Sciatic nerve (tissue), 2 donors: ENCODE results near the gene ITGB3BP. TPM values are rescaled to one million over a fixed set of nuclear protein-coding genes. Genes with fewer than 3 reads are reported as not detected.
"Not testable (repeated sequence)": the region's sequence is repeated elsewhere in the genome, so short reads cannot be mapped to it uniquely, and the experiment has no call there.

Experiments
- ATAC-seq: fragments of 200-7000 bp; cut with Tn5 transposase; one replicate; pipeline ENCODE4 v1.9.1; 2020; ENCODE audit warnings: mild to moderate bottlenecking, moderate library complexity
- DNase-seq: peaks from one replicate; pipeline ENCODE4 v3.0.0-alpha.2; 2020; ENCODE audit warnings: low spot score
- intact Hi-C: fragments of 100-400 bp; cut with DNase I; formaldehyde crosslinking; loops from one replicate; pipeline ENCODE4 v1.14.2; 2022
- total RNA-seq: library from RNA; stranded (reverse); fragmentation: NEBNext Ultra II Directional; extraction: Animal tissue kit (Norgen Biotek cat#: 25700); gene quantifications from one replicate; pipeline ENCODE4 v1.2.1, GENCODE V29; 2021
- donor health status: DM: no; HTN: no; CAD: no.
- donor health status: DM: no; HTN: no; CAD: no.

The ITGB3BP gene
- total RNA-seq, 1 donor from 2014 or later, result 30.2 TPM

- ATAC-seq, result peak; percentile 24
- intact Hi-C loops, result loop anchor here (10.0 kb wide), 1 partner anchor 597 kb away; no protein-coding TSS in a partner anchor
- DNase-seq, result no peak
These were observed 80.9 kb downstream of the ITGB3BP start for GRCh38 chr1:63442141-63442475.

DNA sequence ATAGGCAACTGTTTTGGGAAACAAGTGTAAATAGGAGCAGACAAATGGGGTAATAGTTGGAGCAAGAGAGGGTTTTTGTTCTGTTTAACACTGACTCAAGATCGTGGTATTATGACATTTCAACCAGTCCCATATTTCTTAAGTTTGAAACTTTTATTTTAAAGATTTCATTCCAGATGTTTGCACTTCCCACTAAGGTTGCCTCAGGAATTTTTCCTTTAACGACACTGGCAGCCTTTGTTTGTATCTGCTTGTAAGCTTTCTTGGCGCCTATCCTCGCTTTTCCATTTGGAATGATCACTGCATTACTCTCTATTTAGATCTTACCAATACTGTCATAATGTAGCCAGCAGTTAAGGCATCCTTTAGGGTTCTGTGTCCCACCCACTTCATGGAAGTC is 87.9 kb downstream of the ITGB3BP start:
- intact Hi-C loops, result no loop called here
- ATAC-seq (no peak), DNase-seq (no peak)

DNA sequence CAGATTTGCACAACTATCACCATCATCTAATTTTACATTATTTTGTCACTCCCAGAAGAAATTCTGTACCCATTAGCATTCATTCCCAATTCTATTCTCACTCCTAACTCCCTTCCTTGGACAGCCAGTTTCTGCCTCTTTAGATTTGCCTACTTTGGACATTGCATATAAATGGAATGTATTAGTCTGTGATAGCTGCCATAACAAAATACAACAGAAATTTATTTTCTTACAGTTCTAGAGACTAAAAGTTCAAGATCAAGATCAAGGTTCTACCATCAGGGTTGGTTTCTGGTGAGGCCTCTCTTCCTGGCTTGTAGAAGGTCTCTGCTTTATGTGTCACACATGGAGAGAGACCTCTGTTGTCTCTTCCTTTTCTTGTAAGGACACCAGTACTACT is 93.7 kb downstream of the ITGB3BP start:
- intact Hi-C loops, result no loop called here
- no peak for DNase-seq

GRCh38 chr1:63428815-63429214 is 94.2 kb downstream of the ITGB3BP start:
- no peak for ATAC-seq
- DNase-seq, result no peak
- intact Hi-C loops, result no loop called here

More for the DNA sequence above, 93.7 kb downstream of the ITGB3BP start:
- ATAC-seq, result no peak

- DNase-seq (no peak), ATAC-seq (no peak)
- intact Hi-C loops, result no loop called here
These were observed 99.4 kb downstream of the ITGB3BP start for GRCh38 chr1:63423649-63424048.

DNA sequence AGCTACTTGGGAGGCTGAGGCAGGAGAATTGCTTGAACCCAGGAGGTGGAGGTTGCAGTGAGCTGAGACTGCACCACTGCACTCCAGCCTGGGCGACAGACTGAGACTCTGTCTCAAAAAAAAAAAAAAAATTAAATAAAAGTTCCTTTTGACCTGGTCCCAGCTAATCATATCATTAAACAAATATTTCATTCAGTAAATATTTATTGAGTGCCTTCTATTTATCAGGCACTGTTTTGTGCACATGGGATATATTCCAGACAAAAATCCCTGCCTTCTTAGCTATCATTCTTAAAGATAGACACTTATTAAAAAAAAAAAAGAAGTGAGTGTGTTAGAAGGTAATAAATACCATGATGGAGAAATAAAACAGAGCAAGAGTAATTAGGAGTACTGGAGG is 102.3 kb downstream of the ITGB3BP start:
- intact Hi-C loops, ATAC-seq, DNase-seq: not testable (repeated sequence)

DNA sequence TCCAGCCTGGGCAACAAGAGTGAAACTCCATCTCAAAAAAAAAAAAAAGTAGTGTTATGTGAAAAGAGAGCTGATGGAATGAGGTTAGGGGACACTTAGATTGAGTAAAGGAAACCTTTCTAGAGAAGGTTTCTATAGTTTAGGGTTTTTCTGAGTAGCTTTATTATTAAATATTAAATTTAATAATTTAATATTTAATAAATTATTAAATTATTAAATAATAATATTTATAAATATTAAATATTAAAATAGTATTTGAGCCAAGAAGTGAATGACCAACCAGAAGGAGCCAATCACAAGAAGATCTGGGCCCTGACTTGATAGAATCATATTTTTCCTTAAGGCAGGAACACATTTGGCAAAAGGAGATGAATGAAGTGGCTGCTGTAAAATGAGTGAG is 104.9 kb downstream of the ITGB3BP start:
- DNase-seq, result no peak
- intact Hi-C loops, result no loop called here
- no peak for ATAC-seq

GRCh38 chr1:63414691-63415365 is 108.2 kb downstream of the ITGB3BP start:
- DNase-seq (no peak), ATAC-seq (peak; percentile 88)
- intact Hi-C loops, result no loop called here

GRCh38 chr1:63413394-63413793 is 109.6 kb downstream of the ITGB3BP start:
- DNase-seq, result no peak
- intact Hi-C loops, result no loop called here
- no peak for ATAC-seq

- ATAC-seq, result no peak
- no peak for DNase-seq
- intact Hi-C loops, result no loop called here
These were observed 112.0 kb downstream of the ITGB3BP start for GRCh38 chr1:63411066-63411465.

DNA sequence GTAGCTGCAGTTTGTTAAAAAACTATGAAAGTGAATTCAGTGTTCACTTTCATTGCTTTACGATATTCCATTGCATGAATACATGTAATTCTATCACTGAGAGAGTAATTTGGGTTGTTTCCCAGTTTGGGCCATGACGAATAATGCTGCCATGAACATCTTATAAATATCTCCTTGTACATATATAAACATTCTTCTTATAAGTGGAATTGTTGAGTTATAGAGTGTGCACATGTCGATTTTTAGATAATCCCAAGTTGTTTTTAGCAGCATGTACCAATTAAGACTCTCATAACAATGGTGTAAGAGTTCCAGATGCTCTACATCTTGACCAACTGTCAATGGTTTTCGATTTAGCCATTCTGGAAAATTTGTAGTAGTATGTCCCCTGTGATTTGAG is 114.7 kb downstream of the ITGB3BP start:
- DNase-seq, result no peak
- intact Hi-C loops, result no loop called here
- ATAC-seq, result no peak

DNA sequence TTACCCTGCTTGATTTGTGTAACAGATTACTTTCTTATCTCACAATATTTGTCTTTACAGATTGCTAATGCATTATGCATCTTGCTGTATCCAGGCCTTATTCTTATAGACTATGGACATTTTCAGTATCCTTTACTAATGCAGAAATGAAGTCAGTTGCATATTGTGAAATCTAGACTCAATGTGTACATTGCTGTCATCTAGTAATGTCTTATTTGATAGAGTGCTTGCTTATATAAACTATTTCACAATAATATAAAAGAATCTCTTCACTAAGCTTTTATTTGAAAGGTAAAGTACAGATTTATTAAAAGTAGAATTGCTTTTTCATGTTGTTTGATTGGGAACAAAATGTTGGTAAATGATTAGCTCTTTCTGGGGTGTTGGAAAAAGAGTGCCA is 116.0 kb downstream of the ITGB3BP start:
- ATAC-seq (no peak), DNase-seq (no peak)
- intact Hi-C loops, result no loop called here

- intact Hi-C loops, result no loop called here
- DNase-seq (no peak), ATAC-seq (no peak)
These were observed 117.0 kb downstream of the ITGB3BP start for GRCh38 chr1:63405987-63406386.

DNA sequence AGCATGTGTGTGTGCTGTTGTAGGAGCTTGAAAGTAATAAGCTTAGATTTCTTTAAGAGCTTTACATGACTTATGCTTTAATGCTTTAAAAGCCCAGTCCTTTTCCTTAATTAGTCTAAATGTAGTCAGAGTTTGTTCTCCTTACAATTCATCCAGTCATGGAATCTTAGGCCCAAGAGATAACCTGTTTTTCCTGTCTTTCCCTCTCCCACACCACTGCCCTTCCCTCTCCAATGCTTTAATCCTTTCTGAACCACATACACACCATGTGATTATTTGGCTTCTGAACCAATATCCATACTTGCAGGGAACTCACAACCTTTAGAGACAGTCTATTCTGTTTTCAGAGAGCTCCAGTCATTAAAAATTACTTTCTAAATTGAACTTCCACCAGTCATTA is 118.0 kb downstream of the ITGB3BP start:
- ATAC-seq, result no peak
- DNase-seq, result no peak
- intact Hi-C loops, result no loop called here

DNA sequence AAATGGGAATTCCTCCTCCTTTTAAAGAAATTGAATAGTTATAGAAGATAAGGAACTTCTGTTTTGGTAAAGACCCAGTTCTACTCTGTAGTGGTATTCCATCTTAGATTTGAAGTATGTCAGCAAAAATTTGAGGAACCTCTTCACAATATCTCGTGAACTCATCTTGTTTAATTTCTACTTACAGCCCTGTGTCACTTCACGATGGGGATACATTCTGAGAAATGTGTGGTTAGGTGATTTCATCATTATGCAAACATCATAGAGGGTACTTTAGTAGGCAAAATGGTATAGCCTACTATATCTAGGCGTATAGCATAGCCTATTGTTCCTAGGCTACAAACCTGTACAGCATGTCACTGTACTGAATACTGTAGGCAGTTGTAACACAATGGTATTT is 119.6 kb downstream of the ITGB3BP start:
- ATAC-seq (no peak), DNase-seq (no peak)
- intact Hi-C loops, result no loop called here

DNA sequence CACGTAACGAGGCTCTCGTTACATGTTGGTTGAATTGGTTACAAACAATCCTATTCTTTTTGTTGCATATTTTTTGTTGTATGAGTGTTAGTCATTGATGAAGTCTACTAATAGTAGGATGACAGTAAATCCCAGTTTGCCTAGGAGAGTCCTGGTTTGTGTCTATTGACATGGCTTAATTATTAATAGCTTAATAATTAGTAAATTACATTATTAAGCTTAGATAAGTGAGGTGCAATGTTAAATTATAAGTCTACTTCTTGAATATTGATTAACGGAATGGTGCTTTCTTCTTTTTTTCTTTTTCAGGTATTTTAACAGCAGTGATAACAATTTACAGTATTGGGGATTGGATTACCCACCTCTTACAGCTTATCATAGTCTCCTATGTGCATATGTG is 121.1 kb downstream of the ITGB3BP start:
- intact Hi-C loops, result no loop called here
- DNase-seq (no peak), ATAC-seq (no peak)

Other genes with a start within 250 kb of the ITGB3BP start
- gene FOXD3, start 200.7 kb downstream of the ITGB3BP start, total RNA-seq, result 49.9 TPM
- 19.5 TPM for gene ALG6, start 155.6 kb downstream of the ITGB3BP start, total RNA-seq
- 11.1 TPM for gene EFCAB7, start 300 bp upstream of the ITGB3BP start, total RNA-seq
- gene PGM1, start 70.2 kb upstream of the ITGB3BP start, total RNA-seq, result 33.7 TPM